SW 1271 (cell line): ENCODE data around the gene ZC3H7A.
"Not testable (repeated sequence)": the region's sequence is repeated elsewhere in the genome, so short reads cannot be mapped to it uniquely, and the experiment has no call there.

Experiments used
- DNase-seq, 2 experiments: peaks; one replicate each; lab custom pipeline; 2025; lab: John Stamatoyannopoulos, UW

ZC3H7A gene

DNA sequence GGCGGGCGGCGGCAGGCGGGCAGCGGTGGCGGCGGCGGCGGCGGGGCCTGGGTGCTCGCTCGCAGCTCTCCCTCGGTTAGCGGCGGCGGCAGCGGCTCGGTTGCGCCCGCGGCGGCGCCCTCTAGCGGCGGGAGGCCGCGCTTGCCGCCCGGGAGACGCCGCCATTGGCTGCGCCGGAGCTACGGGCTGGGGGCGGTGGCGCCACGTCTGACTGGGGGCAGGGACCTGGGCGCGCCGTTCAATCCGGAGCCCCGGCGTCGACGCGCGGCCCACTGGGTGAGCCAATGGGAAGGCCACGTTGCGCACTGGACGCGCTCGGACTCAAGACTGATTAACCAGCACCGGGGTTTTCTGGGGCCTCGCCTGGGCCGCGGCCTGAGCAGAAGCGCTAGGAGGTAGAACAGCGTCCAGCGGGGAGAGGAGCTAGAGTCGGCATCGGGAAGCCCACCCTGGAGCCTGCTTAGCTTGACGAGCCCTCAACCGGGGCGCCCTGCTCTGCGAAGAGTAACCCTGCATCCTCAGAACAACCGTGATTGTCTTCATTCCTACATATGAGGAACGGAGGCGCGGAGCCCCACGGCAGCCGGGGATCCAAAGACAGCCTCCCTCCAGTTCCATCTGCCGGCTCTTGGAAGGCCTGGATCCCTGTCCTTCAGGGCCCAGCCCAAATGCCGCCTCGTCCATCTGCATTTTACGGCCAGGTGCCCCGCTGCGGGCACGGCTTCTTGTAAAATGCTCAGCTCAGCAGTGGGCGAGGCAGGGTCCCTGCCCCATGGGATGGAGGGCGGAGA, at the start of gene ZC3H7A:
TSS of gene ZC3H7A (minus strand) at position 93 of the 791 bp plus-strand sequence. CDS start 14,904 bp downstream, outside the sequence.
- DNase-seq: peak; percentile 78 to 87

DNA sequence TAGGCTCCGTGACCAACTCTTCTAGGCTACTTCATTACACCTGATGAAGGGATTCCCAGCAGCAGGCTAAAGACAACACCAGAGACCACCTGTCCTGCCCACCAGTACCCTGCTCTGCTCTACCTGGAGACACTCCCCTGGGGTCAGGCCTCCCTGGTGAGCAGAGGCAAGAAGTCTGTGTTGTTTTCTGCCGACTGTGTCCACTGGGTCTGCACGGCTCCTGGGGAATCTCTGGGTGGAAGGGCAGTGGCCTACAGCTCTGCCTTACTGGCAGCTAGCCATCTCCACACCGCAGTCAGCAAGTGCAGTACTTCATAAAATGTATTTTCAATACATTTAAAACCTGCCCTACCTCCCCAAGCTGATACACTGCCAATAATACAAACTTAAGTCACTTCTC, 47.4 kb upstream of the ZC3H7A start:
- DNase-seq: no peak

DNA sequence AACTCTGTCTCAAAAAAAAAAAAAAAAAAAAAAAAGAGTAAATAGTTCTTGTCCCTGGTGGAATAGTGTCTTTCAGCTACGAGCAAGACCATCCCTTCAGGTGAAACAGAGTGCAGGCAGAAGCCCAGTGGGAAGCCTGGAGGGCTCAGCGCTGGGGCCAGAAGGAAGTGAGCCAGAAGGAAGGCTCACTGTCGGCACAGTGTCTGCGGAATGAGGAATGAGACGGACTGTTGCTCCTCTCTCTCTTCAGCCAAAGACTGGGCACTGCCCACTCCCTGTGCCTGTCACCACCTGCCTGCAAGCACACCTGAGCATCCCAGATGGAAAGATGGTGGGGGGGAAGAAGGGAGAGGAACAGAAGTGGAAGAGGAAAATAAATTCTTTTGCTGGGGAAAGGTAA, 46.8 kb upstream of the ZC3H7A start:
- no peak for DNase-seq

DNA sequence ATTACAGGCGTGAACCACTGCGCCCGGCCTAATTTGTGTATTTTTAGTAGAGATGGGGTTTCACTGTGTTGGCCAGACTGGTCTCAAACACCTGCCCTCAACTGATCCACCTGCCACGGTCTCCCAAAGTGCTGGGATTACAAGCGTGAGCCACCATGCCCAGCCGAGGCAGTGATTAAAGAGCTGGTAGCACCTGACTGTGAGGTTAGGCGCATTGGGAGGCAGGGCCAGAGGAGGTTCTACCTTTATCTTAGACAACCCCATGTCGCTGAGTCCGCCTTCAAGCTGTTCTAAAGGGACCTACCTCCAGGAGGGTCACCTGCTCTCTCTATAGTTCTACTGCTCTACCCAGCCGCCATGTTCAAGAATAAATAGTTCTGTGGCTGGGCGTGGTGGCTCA, 46.1 kb upstream of the ZC3H7A start:
- DNase-seq: no peak

DNA sequence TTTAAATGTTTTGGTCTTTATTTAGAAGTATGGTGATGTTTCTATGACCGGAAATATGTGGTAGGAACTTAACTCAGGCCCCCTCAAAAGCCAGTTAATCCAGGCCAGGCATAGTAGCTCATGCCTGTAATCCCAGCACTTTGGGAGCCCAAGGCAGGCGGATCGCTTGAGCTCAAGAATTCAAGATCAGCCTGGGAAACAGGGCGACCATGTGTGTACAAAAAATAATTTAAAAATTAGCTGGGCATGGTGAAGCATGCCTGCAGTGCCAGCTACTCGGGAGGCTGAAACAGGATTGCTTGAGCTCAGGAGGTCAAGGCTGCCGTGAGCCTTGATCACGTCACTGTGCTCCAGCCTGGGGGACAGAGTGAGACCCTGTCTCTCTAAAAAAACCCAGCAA, 44.0 kb upstream of the ZC3H7A start:
- no peak for DNase-seq

DNA sequence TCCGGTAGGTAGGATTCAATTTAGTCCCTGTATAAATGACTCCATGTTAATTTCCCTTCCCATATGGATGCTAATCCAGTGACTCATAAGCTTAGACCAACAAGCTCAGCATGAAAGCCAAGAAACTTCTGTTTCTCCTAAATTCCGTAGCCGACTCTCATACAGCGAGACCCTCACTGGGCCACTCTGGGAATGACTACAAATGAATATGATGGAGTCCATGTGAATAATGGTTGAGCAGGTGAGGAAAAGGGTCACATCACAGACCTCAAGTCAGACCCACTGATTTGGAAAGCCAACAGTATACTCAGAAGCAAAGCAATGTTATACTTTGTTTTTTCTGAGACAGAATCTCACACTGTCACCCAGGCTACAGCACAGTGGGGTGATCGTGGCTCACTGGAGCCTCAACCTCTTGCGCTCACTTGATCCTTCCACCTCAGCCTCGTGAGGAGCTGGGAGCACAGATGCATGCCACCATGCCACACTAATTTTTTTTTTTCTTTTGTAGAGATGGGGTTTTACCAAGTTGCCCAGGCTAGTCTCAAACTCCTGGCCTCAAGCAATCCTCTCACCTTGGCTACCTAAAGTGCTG, 39.7 kb upstream of the ZC3H7A start:
- DNase-seq: peak in 1 of 2 experiments; percentile 30

DNA sequence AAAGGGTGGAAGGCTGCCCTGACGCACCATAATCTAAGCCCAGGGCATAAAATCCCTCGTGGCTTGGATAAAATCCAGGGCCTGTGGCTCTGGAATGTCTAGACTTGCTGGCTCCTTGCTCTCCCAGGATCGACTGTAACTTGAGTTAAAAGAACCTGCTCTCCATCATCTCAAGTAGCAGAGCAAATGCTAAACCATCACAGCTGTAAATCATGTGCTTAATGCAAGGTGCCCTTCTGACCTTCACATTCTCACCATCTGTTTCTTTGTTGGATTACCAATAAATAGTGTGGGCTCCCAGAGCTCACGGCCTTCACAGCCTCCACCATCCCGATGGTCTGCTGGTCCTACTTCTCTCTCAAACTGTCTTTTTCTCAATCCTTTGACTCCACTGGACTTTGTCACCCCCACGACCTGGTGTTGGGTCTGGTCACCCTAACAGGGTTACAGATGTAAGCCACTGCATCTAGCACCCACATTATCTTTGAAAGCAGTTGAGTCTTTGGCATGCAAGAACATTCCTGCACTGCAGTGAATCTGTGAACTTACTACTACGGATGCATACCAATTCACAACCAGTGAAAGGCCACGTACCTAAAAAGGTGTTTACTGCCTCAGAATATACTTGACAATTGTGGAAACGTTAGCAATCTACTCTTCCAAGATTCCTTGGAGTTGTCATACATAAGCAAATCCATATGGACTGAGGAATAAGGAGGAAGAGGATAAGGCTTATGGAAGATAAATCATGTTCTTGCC, 39.0 kb upstream of the ZC3H7A start:
- peak in 1 of 2 experiments; percentile 10 for DNase-seq

- DNase-seq: no peak
These were observed 38.3 kb upstream of the ZC3H7A start for GRCh38 chr16:11835309-11835708.

DNA sequence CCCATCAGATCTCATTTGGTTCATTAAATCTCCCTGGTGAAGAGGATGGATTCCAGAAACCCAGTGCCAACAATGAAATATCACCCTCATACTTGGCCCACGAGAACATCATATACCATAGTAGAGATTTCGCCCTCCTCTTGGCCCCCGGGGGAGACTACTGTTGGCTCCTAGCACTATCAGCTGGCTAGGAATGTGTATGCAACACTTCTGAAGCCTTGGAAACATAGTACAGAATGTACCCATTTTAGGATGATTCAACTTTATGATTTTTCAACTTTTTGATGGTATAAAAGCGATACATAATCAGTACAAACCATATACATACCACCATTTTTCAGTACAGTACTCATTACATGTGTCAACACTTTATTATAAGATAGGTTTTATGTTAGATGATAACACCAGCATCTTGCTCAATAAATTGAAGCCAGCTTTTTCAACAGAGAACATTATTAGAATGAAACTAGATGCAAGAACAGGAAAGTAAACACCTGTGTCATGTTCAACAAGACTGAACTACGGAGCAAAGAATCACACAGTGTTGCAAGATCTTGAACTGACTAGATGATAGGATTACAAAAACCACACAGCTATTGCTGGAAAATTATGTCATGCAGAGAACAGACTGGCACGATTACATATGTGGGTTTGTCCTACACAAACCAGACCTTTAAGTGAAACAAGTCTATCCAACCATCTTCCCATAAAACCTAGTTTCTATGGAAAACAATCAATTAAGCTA, 37.1 kb upstream of the ZC3H7A start:
- no peak for DNase-seq

DNA sequence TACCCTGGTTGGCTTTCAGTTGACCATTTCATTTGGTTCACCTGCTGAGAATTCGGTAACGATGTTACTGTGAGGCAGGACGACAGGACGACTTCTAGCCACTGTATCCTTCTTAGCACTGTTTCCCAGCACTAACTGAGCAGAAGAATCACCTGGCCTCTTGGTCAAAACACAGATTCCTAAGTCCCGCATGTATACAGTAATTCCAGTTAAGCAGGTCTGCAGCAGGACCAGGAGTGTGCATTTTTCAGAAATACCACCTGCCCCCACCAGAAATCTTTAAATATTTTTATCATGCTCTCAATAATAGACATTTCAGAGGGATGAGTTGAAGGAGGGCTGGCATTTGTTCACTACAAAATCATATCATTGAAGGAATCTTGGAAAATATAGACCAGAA, 31.6 kb upstream of the ZC3H7A start:
- DNase-seq: no peak

DNA sequence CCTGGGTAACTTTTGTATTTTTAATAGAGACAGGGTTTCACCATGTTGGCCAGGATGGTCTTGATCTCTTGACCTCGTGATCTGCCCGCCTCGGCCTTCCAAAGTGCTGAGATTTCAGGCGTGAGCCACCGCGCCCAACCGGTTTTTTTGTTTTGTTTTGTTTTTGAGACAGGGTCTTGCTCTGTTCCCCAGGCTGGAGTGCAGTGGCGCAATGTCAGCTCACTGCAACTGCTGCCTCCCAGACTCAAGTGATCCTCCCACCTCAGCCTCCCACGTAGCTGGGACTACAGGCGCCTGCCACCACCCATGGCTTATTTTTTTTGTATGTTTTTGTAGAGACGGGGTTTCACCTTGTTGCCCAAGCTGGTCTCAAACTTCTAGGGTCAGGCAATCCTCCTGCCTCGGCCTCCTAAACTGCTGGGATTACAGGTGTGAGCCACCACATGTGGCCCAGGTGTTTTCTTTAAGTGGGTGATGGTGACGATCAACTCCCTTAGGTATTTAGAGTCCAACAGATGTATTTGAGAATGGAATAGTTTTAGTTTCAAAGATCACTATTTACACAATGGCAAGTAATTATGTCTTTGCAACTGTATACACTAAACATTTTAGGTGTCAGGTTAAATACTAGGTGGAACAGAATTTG, 28.6 kb upstream of the ZC3H7A start:
- DNase-seq: not testable (repeated sequence)

DNA sequence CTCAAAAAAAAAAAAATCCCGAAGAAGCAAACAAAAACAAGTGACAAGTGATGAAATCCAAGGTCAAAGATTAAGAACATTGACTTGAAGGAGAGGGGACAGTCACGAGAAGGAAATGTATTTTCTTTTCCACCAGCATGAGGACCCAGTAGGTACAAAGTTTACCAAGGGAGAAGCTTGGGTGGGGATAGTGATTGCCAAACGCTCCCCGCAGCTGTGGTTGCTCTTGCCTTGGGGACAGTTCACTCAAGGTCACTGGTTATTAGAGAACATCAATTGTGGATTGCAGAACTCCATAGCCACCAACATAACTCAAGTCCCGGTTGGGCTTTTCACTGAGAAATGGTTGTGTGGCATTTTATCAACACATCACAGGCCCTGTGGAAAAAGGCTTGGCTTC, 27.3 kb upstream of the ZC3H7A start:
- no peak for DNase-seq

DNA sequence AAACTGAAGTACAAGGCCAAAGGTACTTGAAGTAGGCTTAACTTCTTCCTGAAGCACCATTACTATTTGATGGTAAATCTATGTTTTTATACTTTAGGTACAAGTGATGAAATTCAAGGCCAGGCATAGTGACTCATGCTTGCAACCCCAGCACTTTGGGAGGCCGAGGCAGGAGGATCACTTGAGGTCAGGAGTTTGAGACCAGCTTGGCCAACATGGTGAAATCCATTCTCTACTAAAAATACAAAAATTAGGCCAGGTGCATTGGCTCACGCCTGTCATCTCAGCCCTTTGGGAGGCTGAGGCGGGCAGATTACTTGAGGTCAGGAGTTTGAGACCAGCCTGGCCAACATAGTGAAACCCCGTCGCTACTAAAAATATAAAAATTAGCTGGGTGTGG, 26.6 kb upstream of the ZC3H7A start:
- not testable (repeated sequence) for DNase-seq

DNA sequence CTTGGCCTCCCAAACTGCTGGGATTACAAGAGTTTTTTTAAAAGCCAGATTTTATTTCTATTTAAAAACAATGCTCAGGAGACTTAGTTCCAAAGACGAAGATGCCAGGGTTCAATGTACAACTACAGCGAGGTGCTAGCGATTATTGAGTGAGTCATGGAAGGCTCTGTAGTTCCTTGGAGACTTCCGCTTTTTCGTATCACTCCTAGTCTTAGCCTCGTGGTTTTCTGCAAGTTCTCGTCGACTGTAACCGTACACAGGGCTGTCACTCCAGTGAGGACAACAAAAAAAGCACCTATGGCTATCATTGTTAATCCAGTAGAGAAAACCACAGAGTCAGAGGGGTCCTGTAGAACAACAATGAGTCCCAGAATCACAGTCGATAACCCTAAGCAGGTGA, 22.7 kb upstream of the ZC3H7A start:
- no peak for DNase-seq

DNA sequence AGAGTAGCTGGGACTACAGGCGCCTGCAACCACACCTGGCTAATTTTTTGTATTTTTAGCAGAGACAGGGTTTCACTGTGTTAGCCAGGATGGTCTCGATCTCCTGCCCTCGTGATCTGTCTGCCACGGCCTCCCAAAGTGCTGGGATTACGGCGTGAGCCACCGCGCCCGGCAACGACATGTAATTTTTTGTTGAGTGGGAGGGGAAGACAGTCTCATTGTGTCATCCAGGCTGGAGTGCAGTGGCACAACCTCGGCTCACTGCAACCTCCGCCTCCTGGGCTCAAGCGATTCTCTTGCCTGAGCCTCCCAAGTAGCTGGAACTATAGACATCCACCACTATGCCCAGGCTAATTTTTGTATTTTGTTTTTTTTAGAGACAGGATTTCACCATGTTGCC, 21.9 kb upstream of the ZC3H7A start:
- DNase-seq: not testable (repeated sequence)

DNA sequence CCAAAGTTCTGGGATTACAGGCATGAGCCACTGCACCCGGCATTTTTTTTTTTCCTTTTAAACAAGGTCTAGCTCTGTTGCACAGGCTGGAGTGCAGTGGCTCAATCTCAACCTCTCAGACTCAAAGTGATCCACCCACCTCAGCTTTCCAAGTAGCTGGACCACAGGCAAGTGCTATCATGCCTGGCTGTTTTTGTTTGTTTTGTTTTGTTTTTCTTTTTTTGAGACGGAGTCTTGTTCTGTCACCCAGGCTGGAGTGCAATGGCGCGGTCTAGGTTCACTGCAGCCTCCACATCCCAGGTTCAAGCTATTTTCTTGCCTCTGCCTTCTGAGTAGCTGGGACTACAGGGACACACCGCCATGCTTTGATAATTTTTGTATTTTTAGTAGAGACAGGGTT, 19.1 kb upstream of the ZC3H7A start:
- DNase-seq: no peak

DNA sequence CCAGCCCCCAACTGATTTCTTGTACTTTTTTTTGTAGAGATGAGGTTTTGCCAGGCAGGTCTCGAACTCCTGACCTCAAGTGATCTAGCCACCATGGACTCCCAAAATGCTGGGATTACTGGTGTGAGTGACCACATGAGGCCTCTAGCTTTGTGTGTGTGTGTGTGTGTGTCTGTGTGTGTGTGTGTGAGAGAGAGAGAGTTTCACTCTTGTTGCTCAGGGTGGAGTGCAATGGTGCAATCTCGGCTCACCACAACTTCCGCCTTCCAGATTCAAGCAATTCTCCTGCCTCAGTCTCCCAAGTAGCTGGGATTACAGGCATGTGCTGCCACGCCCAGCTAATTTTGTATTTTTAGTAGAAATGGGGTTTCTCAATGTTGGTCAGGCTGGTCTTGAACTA, 17.7 kb upstream of the ZC3H7A start:
- DNase-seq: not testable (repeated sequence)

GRCh38 chr16:11806721-11807120, 9.7 kb upstream of the ZC3H7A start:
- DNase-seq: no peak

- no peak for DNase-seq
These were observed 8.5 kb upstream of the ZC3H7A start for GRCh38 chr16:11805556-11805955.

DNA sequence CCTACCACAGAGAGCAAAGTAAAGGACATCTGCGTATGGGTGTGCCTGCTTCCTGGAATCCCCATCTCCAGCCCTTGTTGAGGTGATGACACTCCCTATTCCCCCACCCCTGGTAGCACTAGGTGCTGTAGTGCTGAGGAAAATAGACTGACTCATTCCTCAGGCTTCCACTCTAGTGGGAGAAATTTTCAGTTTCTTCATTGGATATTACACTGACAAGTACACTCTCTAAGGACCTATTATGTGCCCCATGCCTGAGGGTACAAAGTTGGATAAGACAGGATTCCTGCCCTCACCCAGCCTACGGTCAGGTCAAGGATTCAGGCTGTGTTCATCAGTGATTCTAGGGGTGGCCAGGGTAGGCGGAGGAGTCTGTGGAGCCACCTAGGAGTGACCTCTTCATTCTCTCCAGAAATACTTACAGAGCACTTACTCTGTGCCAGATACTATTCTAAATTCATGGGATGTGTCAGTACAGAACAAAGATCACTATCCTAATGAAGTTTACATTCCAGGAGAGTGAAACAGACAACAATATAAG, 4.5 kb upstream of the ZC3H7A start:
- no peak for DNase-seq

DNA sequence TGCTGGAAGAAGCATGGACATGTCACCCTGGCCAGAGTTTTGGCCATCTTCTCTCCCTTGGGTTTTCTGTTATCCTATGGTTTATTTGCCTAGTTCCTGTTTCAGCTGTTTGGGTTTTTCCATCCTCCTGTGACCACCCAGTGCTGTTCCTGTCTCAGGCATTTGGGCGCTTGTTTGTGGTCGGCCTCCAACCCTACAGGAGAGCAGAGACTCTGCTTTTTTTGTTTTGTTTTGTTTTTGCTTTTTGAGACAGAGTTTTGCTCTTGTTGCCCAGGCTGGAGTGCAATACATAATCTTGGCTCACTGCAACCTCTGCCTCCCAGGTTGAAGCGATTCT, 3.3 kb upstream of the ZC3H7A start:
- no peak for DNase-seq
